GM12875 (cell line): ENCODE data around the gene RAPGEF6.

ENCODE experiments used
- H3K4me3 ChIP-seq: one replicate; pipeline ENCODE4 v1.5.1; 2011; ENCODE audit warnings: low read depth, low read length, control low read depth
- CTCF ChIP-seq: IDR thresholded peaks from 2 replicates; pipeline ENCODE4 v1.5.1; 2011; ENCODE audit warnings: low read depth, mild to moderate bottlenecking, control low read depth, inconsistent platforms, low read length, moderate library complexity, borderline replicate concordance; ENCODE audit not compliant: insufficient read depth

Gene RAPGEF6

GRCh38 chr5:131641494-131641893 lies 6.5 kb upstream of the RAPGEF6 start:
- no peak for TF ChIP-seq CTCF
- no peak overlapping the region for H3K4me3 ChIP-seq

GRCh38 chr5:131640043-131640856 lies 5.2 kb upstream of the RAPGEF6 start:
- TF ChIP-seq CTCF, result no peak
- no peak overlapping the region for H3K4me3 ChIP-seq

- no peak for TF ChIP-seq CTCF
- no peak overlapping the region for H3K4me3 ChIP-seq
These were observed 4.1 kb upstream of the RAPGEF6 start for GRCh38 chr5:131639148-131639547.

- no peak overlapping the region for H3K4me3 ChIP-seq
- TF ChIP-seq CTCF, result no peak
These were observed 2.7 kb upstream of the RAPGEF6 start for GRCh38 chr5:131637694-131638093.

GRCh38 chr5:131635684-131636572 lies 899 bp upstream of the RAPGEF6 start:
- TF ChIP-seq CTCF, result no peak

GRCh38 chr5:131634666-131634995 lies 398 bp downstream of the RAPGEF6 start:
- H3K4me3 ChIP-seq, result peak overlapping the region; percentile 87
- no peak for TF ChIP-seq CTCF

More at GRCh38 chr5:131635684-131636572, 899 bp upstream of the RAPGEF6 start:
- peak overlapping the region; percentile 61 for H3K4me3 ChIP-seq
